Lung (tissue), 12 donors: ENCODE data around the gene EBLN1. TPM values are rescaled to one million over a fixed set of nuclear protein-coding genes. Genes with fewer than 3 reads are reported as not detected.

Experiments used
- ATAC-seq: fragments of 200-7000 bp; cut with Tn5 transposase; one replicate; pipeline ENCODE4 v1.9.1; 2020; ENCODE audit warnings: moderate number of reproducible peaks; ENCODE audit not compliant: insufficient read depth, low FRiP score
- DNase-seq, 3 donors: peaks; one replicate each; pipeline ENCODE4 v3.0.0-alpha.2; 2013 to 2017
- H3K27ac ChIP-seq, 2 donors: one replicate each; pipeline ENCODE4 v1.5.1; 2013; ENCODE audit warnings: mild to moderate bottlenecking in 2 of 2, moderate library complexity in 2 of 2, control low read depth in 1 of 2, inconsistent platforms in 1 of 2, low read depth in 1 of 2, low read length in 1 of 2
- H3K27me3 ChIP-seq, 3 donors: one replicate each; pipeline ENCODE4 v1.5.1; 2013; ENCODE audit warnings: low read length in 2 of 3; ENCODE audit not compliant: control insufficient read depth in 3 of 3, insufficient read depth in 3 of 3
- H3K36me3 ChIP-seq, 4 donors: one replicate each; pipeline ENCODE4 v1.5.1; 2013; ENCODE audit warnings: low read length in 4 of 4, mild to moderate bottlenecking in 1 of 4, moderate library complexity in 1 of 4; ENCODE audit not compliant: control insufficient read depth in 4 of 4, insufficient read depth in 4 of 4
- H3K4me1 ChIP-seq, 5 donors: one replicate each; pipeline ENCODE4 v1.5.1; 2013; ENCODE audit warnings: low read length in 5 of 5, mild to moderate bottlenecking in 2 of 5, moderate library complexity in 1 of 5; ENCODE audit not compliant: control insufficient read depth in 5 of 5, insufficient read depth in 5 of 5
- H3K4me3 ChIP-seq: one replicate; pipeline ENCODE4 v1.5.1; 2013; ENCODE audit warnings: mild to moderate bottlenecking, control low read depth, moderate library complexity
- H3K9ac ChIP-seq, 2 donors: one replicate each; pipeline ENCODE4 v1.5.1; 2013; ENCODE audit warnings: low read length in 2 of 2, control low read depth in 1 of 2; ENCODE audit not compliant: insufficient read depth in 1 of 2
- H3K9me3 ChIP-seq, 4 donors: one replicate each; pipeline ENCODE4 v1.5.1; 2013; ENCODE audit warnings: low read length in 3 of 4, mild to moderate bottlenecking in 1 of 4, moderate library complexity in 1 of 4; ENCODE audit not compliant: control insufficient read depth in 4 of 4, insufficient read depth in 3 of 4
- CTCF ChIP-seq: IDR thresholded peaks from 2 replicates; pipeline ENCODE4 v1.5.1; 2012; ENCODE audit warnings: mild to moderate bottlenecking; ENCODE audit errors: control extremely low read depth, extremely low read depth
- WGBS, 2 donors: extraction: QIAGEN DNeasy Blood & Tissue Kit; methylation state at CpG; one replicate each; pipeline ENCODE4 v1.1.7; 2013; 5-methylcytosine and 5-hydroxymethylcytosine counted together
- polyA plus RNA-seq, 2 donors: library from polyadenylated mRNA; stranded (reverse); fragments of 200-250 nt; gene quantifications; one replicate each; pipeline ENCODE4 v1.2.1, GENCODE V29; 2013
- total RNA-seq, 2 donors: library from RNA; depleted of rRNA in 1 of 2; stranded (reverse); fragments of >200 nt in 1 of 2; gene quantifications; one replicate each; pipeline ENCODE4 v1.2.1, GENCODE V29; 2014 to 2021
- donor health status: control.
- donor health status: control.
- donor health status: Bipolar disorder and iron deficiency.
- donor health status: healthy.
- donor health status: DM: yes; HTN: yes; CAD: no.

Gene EBLN1
- total and polyA plus RNA-seq, 4 donors = not detected

- Histone ChIP-seq H3K27ac (peak overlapping the region; percentile 85 to 92), H3K9ac (peak overlapping the region; percentile 94 to 98), H3K4me1 (peaks cover 0 to 5% (median 0%) of the 10 kb centered on the region in 5 donors), H3K36me3 (no peaks in the 10 kb centered on the region), H3K9me3 (no peaks in the 10 kb centered on the region), H3K27me3 (peaks cover 0 to 24% (median 16%) of the 10 kb centered on the region in 3 donors), H3K4me3 (peak overlapping the region; percentile 69)
- no peak for ATAC-seq
- peak in 2 of 3 donors; percentile 71 to 77 for DNase-seq
- TF ChIP-seq CTCF = no peak
- WGBS, 2 donors = 13 to 19% methylated on average over 13 of the region's 13 CpGs
These were observed 33.3 kb upstream of the EBLN1 start for GRCh38 chr10:22250897-22251660.

GRCh38 chr10:22247636-22248035 is 29.8 kb upstream of the EBLN1 start:
- H3K4me1 ChIP-seq = peaks cover 0 to 5% (median 0%) of the 10 kb centered on the region in 5 donors
- DNase-seq (no peak), ATAC-seq (no peak)
- no peak overlapping the region for H3K27ac ChIP-seq
- H3K9me3 ChIP-seq = no peaks in the 10 kb centered on the region
- no peak overlapping the region for H3K9ac ChIP-seq
- TF ChIP-seq CTCF = no peak
- 65 to 82% methylated on average over 2 of the region's 2 CpGs for WGBS, 2 donors
- no peaks in the 10 kb centered on the region for H3K27me3 ChIP-seq
- no peaks in the 10 kb centered on the region for H3K36me3 ChIP-seq
- H3K4me3 ChIP-seq = no peak overlapping the region

- 53 to 64% methylated on average over 3 of the region's 3 CpGs for whole genome bisulfite sequencing, 2 donors
- ATAC-seq = peak; percentile 68
These were observed 29.0 kb upstream of the EBLN1 start for GRCh38 chr10:22246680-22247391.

More at GRCh38 chr10:22246680-22247391, 29.0 kb upstream of the EBLN1 start:
- TF ChIP-seq CTCF = no peak
- H3K4me1 ChIP-seq = peaks cover 0 to 5% (median 0%) of the 10 kb centered on the region in 5 donors
- no peaks in the 10 kb centered on the region for H3K27me3 ChIP-seq
- no peak overlapping the region for H3K9ac ChIP-seq
- DNase-seq = no peak
- no peaks in the 10 kb centered on the region for H3K36me3 ChIP-seq
- peak overlapping the region in 1 of 2 donors; percentile 26 for H3K27ac ChIP-seq
- H3K4me3 ChIP-seq = no peak overlapping the region
- no peaks in the 10 kb centered on the region for H3K9me3 ChIP-seq
